ENCODE measurements around the gene RRP8.

Gene RRP8

DNA sequence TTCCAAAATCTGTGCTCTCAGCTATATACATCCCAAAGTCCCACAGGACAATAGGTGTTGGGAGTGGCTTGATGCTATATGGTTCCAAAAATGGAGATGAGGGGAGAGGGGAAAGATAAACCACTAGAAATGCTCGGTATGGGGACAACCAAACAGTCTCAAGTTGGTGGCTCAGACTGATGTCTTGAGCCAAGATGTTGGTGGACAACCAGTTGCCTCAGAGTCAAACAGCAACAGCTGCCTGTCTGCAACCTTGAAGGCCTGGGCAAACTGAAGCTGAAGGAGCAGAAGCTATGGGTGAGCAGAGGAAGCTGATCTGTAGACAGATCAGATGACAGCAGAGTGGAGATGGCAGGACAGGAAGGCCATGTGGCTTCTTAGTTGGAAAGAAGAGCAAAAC is 4.0 kb downstream of the RRP8 start:
- no peak for DNase-seq

DNA sequence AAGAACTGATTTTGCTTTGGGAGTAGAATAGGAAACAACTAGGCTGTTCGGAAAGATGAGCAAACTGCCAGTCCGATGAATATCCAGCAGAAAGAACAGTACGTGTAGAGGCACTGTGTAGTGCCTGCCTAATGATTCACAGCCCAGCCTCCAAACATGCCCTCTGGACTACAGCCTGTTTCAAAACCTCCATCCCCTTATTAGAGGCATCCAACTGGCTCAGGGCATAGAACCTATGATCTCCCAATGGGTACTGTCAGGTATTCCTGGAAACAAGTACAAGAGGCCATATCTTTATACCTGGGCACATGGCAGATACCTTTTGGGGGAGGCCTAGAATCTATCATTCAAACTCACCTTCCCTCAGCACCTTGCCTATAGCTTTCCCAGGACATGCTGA is 4.9 kb downstream of the RRP8 start:
- no peak for DNase-seq

DNA sequence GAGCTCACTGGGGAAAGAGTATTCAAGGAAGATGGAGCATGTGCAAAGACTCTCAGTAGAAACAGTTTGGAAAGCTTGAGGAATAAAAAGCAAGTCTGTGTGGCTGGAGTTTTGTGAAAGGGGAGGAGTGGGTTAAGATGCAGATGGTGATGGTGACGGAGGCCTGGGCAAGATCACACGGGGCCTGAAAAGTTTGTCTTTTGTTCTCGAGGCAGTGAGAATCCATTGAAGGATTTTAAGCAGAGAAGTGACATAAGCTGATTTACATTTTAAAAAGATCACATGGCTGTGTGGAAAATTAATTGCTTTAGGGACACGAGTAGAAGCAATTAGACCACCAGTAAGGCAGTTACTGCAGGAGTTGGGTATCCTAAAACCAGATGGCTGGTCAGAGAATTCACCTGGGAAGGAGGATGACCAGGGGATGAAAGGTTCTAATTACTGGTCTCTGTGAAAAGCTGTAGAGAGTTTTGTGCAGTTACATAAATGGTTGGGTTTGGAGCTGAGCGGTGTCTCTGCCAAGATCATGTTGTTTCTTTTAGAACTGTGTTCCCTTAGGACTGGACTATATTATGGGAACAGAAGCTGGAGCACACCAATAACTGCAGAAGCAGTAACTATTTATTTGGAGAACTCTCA is 7.1 kb downstream of the RRP8 start:
- DNase-seq: no peak

DNA sequence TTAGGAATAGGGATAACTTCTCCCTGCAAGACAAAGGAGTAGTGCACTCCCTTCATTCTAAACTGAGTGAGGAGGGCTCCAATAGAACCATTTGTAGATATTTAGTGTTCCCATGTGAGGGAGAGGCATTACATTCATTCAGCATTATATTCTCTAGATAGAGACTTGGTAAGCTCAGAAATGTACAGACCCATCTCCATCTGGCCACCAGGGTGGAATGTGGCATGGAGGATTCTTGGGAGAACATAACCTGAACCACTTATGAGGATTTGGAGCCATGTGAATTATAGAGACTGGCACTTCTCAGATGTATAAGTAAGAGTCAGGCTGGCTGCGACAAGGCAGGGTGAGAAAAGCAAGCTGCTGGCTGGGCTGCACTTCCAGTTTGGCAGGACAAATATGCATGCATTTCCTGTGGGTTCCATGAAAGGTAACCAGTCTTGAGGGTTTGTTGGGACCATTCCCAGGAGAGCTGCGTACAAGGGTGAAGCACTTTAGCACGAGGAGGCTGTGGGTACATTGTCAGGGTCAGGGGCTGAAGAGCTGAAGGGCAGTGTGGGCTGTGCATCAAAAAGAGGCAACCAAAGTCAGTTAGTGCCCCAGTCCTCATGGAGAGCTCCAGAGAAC is 9.2 kb downstream of the RRP8 start:
- DNase-seq: no peak

DNA sequence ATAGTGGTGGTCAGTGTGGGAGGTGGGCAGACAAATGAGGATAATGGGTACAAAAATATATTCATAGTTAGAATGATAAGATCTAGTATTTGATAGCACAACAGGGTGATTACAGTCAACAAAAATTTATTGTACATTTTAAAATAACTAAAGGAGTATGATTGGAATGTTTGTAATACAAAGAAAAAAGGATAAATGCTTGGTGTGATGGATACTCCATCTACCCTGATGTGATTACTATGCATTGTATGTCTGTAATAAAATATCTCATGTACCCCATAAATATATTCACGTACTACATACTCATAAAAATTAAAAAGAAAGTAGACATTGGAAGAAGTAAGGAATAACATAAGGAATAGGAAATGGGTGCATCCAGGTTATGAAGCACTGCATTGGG is 15.4 kb downstream of the RRP8 start:
- DNase-seq: no peak

DNA sequence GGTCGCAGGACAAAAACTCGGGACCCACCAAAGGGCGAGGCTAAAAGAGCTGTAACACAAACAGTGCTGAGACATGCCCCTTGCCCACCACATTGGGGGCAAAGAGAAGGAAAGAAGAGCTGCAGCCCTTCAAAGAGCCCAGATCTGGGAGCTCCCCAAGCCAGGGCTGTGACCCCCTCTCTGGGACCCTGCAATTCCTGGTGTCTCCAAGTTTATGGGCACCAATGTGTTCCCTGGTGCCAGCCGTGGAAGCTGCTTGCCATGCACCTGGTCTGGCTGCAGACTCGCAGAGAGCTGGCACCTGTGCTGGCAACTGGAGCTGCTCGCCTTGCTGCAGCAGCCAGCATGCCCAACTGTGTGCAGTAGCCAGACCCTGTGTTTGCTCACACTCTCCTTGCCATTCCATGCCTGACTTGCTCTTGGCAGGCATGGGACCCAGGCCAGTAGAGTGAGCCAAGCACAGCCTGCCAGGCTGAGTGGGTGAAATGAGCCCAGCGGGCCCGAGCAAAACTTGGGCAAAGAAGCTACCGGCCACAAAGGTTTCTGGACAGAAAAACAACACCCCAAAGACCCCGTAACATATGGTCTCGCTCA is 16.0 kb downstream of the RRP8 start:
- DNase-seq: no peak

DNA sequence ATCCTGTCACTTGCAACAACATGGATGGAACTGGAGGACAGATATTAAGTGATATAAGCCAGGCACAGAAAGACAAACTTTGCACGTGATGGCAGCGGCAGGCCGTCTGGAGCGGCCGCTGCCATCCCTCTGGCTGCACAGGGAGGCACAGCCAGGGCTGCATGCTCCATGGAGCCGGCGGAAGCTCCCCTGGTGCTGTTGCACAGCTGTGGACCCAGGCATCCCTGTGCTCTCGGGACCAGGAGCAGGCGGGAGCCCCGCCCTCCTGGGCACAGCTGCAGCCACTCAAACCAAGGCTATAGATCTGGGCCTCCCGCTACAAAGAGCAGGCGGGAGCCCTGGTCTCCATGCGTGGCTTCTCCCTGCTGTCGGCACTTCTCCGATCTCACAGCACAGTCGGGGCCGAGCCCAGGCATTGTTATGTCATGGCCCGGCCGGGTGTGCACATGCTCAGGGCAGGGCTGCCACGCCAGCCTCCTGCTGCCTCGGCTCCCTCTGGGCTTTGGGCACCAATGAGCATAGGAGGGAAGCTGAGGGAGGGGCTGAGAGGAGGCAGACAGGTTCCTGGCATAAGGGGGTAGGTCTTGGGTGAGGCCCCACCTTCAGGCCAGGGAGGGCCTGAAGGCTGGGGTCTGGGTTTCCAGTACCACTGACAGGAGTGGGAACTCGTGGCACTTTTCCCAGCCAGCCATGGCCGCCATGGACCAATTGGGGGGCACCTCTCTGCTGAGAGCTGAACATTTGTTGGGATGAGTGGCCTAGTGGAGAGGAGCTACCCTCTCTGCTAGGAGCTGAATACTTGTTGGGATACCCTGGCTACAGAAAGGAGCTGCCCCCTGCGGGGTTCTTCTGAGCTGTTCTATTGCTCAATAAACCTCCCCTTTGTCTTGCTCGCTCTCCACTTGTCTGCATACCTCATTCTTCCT is 16.7 kb downstream of the RRP8 start:
- DNase-seq: no peak

DNA sequence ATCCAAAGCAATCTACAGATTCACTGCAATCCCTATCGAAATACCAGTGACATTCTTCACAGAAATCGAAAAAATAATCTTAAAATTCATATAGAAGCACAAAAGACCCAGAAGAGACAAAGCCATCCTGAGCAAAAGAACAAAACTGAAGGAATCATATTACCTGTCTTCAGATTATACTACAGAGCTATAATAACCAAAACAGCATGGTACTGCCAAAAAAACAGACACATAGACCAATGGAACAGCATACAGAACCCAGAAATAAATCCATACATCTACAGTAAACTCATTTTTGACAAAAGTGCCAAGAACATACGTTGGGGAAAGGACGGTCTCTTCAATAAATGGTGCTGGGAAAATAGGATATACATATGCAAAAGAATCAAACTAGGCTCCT is 18.9 kb downstream of the RRP8 start:
- no peak for DNase-seq

DNA sequence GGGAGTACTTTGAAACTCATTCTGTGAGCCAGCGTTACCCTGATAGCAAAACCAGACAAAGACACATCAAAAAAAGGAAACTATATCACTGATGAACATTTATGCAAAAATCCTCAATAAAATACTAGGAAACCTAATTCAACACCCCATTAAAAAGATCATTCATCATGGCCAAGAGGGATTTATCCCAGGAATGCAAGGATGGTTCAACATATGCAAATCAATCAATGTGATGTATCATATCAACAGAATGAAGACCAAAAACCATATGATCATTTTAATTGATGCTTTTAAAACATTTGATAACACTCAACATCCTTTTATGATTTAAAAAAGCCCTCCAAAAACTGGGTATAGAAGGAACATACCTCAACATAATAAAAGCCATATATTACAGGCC is 19.8 kb downstream of the RRP8 start:
- no peak for DNase-seq

DNA sequence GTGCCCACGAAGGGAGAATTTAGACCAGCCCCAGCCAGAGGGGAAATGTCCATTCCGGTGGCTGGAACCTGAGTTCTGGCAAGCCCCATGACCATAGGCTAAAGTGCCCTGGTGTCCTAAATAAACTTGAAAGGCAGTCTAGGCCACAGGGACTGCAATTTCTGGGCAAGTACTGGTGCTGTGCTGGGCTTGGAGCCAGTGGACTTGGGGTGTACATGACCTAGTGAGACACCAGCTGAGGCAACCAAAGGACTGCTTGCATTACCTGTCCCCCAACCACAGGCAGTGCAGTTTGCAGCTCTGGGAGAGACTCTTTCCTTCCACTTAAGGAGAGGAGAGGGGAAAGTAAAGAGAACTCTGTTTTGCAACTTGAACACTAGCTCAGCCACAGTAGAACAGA is 23.7 kb downstream of the RRP8 start:
- DNase-seq: no peak

DNA sequence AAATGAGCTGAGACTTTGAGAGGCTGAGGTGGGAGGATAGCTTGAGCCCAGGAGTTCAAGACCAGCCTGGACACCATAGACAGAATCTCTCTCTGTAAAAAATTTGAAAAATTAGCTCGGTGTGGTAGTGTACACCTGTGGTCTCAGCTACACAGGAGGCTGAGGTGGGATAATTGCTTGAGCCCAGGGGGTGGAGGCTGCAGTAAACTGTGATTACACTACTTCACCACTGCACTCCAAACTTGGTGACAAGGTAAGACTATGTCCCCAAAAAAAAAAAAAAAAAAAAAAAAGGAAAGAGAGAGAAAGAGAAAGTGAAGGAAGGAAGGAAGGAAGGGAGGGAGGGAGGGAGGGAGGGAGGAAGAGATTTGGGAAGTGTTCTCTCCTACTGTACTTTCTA is 25.3 kb downstream of the RRP8 start:
- no peak for DNase-seq

DNA sequence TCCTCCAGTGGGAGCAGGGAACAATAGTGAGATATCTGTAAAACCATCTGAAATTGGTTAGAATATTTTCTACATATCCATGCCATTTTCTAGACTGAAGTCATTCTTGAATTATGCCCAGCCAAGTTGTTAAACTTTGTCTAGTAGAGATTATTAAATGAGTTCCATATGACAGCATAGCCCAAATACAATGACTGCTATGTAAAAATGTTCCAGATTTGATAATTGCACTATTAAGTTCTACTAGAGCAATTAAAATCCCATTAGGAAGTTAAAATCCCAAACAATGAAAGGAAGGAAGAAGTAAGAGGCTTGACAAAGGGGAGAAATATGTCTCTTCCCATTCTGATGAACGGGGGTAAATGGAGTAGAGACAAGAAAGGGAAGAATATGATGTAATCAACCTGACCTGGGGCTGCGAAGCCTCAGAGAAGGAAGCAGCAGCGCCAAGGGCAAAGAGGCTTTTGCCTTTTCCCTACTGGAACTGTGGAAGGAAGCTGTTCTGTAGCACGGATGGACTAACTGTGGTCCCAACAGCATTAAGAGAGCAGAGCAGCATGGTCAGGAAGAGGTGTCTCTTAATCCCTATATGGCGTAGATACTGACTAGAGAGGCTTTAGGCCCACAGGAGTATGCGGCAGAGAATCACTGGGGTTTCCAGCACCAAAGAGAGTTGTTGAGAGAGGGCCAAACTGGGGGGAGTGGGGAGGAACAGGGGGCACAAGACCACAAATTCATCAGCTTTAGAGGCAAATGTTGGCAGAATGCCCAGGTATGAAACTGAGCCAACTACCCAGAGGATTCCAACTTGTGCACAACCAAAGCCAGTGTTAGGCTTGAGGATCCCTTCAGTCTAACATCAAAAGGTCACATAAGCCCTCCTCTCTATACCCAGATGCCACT is 26.7 kb downstream of the RRP8 start:
- no peak for DNase-seq

DNA sequence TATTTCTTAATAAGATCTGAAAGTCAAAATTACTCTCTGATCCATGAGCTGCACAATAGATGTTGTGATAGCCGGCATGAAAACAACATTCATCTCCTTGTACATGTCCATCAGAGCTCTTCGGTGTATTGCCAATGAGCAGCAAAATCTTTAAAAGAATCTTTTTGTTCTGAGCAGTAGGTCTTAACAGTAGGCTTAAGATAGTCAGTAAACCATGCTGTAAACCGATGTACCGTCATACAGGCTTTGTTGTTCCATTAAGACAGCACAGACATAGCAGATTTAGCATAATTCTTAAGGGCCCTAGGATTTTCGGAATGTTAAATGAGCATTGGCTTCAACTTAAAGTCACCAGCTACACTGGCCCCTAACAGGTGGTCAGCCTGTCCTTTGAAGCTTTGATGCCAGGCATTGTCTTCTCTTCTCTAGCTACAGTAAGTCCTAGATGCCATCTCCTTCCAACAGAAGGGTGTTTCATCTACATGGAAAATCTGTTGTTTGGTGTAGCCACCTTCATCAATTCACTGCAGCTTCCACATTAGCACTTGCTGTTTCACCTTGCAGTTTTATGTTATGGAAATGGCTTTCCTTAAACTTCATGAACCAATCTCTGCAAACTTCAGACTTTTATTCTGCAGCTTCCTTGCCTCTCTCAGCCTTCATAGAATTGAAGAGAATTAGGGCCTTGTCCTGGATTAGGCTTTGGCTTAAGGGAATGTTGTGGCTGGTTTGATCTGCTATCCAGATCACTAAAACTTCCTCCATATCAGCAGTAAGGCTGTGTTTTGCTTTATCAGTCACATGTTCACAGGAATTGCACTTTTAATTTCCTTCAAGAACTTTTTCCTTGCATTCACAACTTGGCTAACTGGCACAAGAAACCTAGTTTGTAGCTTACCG is 28.4 kb downstream of the RRP8 start:
- DNase-seq: no peak

DNA sequence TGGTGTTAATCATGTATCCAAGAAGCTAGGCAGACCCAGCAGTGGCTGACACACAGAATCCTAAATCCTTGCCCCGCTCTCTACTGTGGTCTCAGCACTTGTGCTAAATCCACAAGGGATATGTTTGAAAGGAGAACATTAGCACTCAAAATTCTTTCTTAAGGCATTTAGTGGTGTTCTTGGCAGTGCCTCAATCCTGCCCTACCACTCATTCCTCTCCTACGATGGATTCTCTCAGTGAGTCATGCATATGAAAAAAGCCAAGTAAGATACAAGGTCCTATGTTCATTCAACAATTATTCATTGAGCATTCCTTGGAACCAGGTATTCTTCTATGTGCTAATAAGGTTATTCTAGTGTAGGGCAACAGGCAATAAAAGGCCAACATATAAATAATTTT is 31.2 kb downstream of the RRP8 start:
- DNase-seq: no peak

DNA sequence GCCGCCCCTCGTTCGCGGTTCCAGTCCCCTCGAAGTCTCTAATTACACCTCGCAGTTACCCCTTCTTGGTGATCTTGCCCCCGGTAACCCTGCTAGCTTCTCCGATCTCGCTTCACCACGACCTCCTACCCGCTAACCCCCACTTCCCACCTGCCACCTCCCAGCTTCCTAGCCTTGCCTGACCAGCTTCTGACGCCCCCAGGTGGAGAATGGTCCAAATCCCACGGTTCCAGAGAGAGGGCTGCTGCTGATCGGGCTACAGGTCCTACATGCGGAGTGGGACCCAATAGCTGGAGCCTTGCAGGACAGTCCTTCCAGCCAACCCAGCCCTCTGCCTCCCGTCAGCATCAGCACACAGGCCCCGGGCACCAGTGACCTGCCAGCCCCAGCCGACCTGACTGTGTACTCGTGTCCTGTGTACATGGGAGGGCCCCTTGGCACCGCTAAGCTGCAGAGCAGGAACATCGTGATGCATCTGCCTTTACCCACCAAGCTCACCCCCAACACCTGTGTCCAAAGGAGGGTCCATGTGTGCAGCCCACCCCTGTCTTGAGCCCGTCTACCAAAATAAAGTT is 31.9 kb downstream of the RRP8 start:
- no peak for DNase-seq

DNA sequence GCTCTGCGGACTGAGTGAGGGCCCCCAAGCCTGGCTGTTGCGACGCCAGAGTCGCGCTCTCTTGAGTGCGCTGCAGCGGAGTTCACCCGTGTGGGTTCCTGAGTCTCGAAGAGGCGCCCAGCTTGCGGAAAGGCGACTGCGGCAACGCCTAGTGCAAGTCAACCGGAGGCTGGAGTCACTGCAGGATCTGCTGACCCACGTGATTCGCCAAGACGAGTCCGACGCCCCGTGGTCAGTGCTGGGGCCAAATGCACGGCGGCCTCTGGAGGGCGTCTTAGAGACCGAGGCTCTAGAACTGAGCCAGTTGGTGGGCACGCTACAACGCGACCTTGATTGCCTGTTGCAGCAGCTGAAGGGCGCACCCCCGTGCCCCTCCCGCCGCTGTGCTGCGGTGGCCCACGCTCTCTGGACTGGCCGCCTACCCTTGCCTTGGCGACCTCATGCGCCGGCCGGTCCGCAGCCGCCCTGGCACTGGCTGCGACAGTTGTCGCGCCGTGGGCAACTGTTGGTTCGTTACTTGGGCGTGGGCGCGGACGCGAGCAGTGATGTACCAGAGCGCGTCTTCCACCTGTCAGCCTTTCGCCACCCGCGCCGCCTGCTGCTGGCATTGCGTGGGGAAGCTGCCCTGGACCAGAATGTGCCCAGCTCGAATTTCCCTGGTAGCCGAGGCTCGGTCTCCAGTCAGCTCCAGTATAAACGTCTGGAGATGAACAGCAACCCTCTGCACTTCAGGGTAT is 32.6 kb downstream of the RRP8 start:
- no peak for DNase-seq

DNA sequence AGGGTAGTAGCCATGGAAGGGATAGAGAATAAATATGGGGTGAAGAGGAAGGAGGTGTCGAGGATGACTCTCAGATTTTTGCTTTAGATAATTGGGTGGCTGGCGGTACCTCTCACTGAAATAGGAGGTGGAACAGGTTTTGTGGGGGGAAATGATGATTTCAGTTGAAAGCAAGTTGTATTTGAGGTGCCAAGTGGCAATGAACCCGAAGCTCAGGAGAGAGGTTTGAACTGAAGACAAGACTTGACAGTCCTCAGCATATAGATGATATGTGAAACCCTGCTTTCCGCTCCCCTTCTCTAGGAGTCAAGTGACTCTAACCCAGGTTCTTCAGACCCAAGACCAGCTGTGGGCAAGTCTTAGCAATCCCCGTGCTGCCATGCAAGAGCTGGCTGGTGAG is 33.7 kb downstream of the RRP8 start:
- DNase-seq: no peak

DNA sequence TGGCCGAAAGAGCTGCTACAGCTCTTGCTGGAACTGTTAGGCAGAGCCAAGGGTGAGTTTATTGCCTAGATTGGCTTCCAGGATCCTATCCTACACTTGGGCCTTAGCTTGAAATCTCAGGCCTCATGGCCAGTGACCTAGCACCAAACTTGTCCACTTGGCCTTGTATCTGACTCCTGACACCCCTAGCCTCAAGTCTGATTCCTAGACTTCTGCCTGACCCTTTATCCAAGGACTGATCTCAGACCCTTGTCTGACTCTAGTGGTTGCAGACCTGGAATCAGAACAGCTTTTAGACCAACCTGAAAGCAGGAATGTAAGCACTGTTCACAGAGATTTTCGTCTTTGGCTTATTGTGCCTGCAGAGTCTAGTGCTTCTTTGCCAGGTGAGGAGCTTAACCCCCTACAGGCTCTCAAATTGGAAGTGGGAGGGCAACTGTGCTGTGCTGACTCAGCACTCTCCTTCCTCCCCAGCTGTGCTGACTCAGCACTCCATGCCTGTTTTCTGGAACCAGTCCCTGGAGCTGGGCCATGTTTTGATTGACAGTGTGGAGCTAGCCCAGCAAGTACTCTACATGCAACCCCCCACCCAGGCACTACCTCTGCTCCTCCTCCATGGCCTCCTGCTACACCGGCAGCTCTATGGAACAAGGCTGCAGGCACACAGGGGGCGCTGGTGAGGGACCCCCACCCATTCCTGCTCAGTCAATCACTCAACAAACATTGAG is 35.1 kb downstream of the RRP8 start:
- DNase-seq: no peak

DNA sequence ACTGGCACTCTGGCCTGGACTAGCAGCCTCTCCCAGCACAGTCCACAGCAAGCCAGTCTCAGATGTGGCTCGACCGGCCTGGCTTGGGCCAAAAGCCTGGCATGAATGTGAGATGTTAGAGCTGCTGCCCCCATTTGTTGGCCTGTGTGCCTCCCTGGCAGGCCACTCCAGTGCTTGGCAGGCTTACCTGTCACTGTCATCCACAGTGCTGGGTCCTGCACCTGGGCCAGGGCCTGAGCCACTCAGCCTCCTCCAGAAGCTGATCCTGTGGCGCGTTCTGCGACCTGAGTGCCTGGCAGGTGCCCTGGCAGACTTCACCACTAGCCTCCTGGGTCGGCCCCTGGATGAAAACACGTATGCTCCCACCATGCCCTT is 36.1 kb downstream of the RRP8 start:
- no peak for DNase-seq

All from bone marrow (tissue), 2 donors.